Left ventricle myocardium inferior (tissue), 1 donor: ENCODE data around the gene CLDN17. TPM values are rescaled to one million over a fixed set of nuclear protein-coding genes. Genes with fewer than 3 reads are reported as not detected.

Source experiments
- DNase-seq: peaks from one replicate; pipeline ENCODE4 v3.0.0-alpha.2; 2020
- H3K27ac ChIP-seq: fragments of 200-600 bp; replicated peaks from 2 replicates; pipeline ENCODE4 v1.8.0; 2021
- H3K27me3 ChIP-seq: fragments of 200-600 bp; 2 replicates; pipeline ENCODE4 v1.8.0; 2021; ENCODE audit warnings: low read depth
- H3K36me3 ChIP-seq: fragments of 200-600 bp; 2 replicates; pipeline ENCODE4 v1.8.0; 2021
- H3K4me1 ChIP-seq: fragments of 200-600 bp; 2 replicates; pipeline ENCODE4 v1.8.0; 2021
- H3K4me3 ChIP-seq: fragments of 200-600 bp; 2 replicates; pipeline ENCODE4 v1.8.0; 2021; ENCODE audit warnings: mild to moderate bottlenecking, moderate library complexity
- H3K9me3 ChIP-seq: fragments of 200-600 bp; replicated peaks from 2 replicates; pipeline ENCODE4 v1.8.0; 2021
- CTCF ChIP-seq: fragments of 200-600 bp; IDR thresholded peaks from 2 replicates; pipeline ENCODE4 v1.8.0; 2021; ENCODE audit warnings: antibody characterized with exemption, mild to moderate bottlenecking, borderline replicate concordance
- intact Hi-C: fragments of 100-400 bp; cut with micrococcal nuclease; formaldehyde crosslinking; loops from one replicate; pipeline ENCODE4 v1.11.0; 2022
- total RNA-seq: library from RNA; stranded (reverse); fragmentation: NEBNext Ultra II Directional; extraction: Animal tissue kit (Norgen Biotek cat#: 25700); gene quantifications from one replicate; pipeline ENCODE4 v1.2.1, GENCODE V29; 2021
- donor health status: DM: no; HTN: yes; CAD: no; lungs with severe emphysema.

The CLDN17 gene
- total RNA-seq, 1 donor from 2014 or later = not detected

- no peaks in the 10 kb centered on the region for H3K36me3 ChIP-seq
- intact Hi-C loops = no loop called here
- TF ChIP-seq CTCF = no peak
- H3K4me1 ChIP-seq = no peaks in the 10 kb centered on the region
- peaks cover 7% of the 10 kb centered on the region for H3K9me3 ChIP-seq
- H3K27me3 ChIP-seq = no peaks in the 10 kb centered on the region
- DNase-seq = no peak
- H3K27ac ChIP-seq = no peak overlapping the region
- no peak overlapping the region for H3K4me3 ChIP-seq
These were observed 37.4 kb downstream of the CLDN17 start for GRCh38 chr21:30129246-30129645.

- Histone ChIP-seq H3K4me3 (no peak overlapping the region), H3K4me1 (no peaks in the 10 kb centered on the region), H3K9me3 (peaks cover 7% of the 10 kb centered on the region), H3K36me3 (no peaks in the 10 kb centered on the region), H3K27ac (no peak overlapping the region), H3K27me3 (no peaks in the 10 kb centered on the region)
- DNase-seq = no peak
- TF ChIP-seq CTCF = no peak
- intact Hi-C loops = no loop called here
These were observed 40.0 kb downstream of the CLDN17 start for GRCh38 chr21:30126576-30126975.

GRCh38 chr21:30117631-30118030, 49.0 kb downstream of the CLDN17 start:
- H3K4me3 ChIP-seq = no peak overlapping the region
- no peak overlapping the region for H3K27ac ChIP-seq
- no peak for TF ChIP-seq CTCF
- H3K4me1 ChIP-seq = no peaks in the 10 kb centered on the region
- H3K9me3 ChIP-seq = no peaks in the 10 kb centered on the region
- no peak for DNase-seq
- no peaks in the 10 kb centered on the region for H3K36me3 ChIP-seq
- no peaks in the 10 kb centered on the region for H3K27me3 ChIP-seq
- intact Hi-C loops = no loop called here

GRCh38 chr21:30116479-30116878, 50.1 kb downstream of the CLDN17 start:
- TF ChIP-seq CTCF = no peak
- intact Hi-C loops = no loop called here
- Histone ChIP-seq H3K27me3 (no peaks in the 10 kb centered on the region), H3K9me3 (no peaks in the 10 kb centered on the region), H3K36me3 (no peaks in the 10 kb centered on the region), H3K4me3 (no peak overlapping the region), H3K27ac (no peak overlapping the region), H3K4me1 (no peaks in the 10 kb centered on the region)
- DNase-seq = no peak

Other genes with a start within 250 kb of the CLDN17 start
- gene GRIK1, start 226.8 kb downstream of the CLDN17 start, total RNA-seq = not detected
- gene CLDN8, start 49.3 kb upstream of the CLDN17 start, total RNA-seq = not detected
- gene KRTAP24-1, start 116.1 kb upstream of the CLDN17 start, total RNA-seq = not detected
- gene KRTAP25-1, start 122.7 kb upstream of the CLDN17 start, total RNA-seq = not detected
- gene KRTAP26-1, start 153.5 kb upstream of the CLDN17 start, total RNA-seq = not detected
- not detected for gene KRTAP27-1, start 170.9 kb upstream of the CLDN17 start, total RNA-seq
- gene KRTAP23-1, start 181.8 kb upstream of the CLDN17 start, total RNA-seq = not detected
- gene KRTAP13-2, start 205.5 kb upstream of the CLDN17 start, total RNA-seq = not detected
- gene KRTAP13-1, start 229.2 kb upstream of the CLDN17 start, total RNA-seq = not detected